ENCODE measurements around the gene BEAN1. TPM values are rescaled to one million over a fixed set of nuclear protein-coding genes. Genes with fewer than 3 reads are reported as not detected.

BEAN1 gene
- polyA plus RNA-seq, 1 donor from 2014 or later, result 0.16 TPM

DNA sequence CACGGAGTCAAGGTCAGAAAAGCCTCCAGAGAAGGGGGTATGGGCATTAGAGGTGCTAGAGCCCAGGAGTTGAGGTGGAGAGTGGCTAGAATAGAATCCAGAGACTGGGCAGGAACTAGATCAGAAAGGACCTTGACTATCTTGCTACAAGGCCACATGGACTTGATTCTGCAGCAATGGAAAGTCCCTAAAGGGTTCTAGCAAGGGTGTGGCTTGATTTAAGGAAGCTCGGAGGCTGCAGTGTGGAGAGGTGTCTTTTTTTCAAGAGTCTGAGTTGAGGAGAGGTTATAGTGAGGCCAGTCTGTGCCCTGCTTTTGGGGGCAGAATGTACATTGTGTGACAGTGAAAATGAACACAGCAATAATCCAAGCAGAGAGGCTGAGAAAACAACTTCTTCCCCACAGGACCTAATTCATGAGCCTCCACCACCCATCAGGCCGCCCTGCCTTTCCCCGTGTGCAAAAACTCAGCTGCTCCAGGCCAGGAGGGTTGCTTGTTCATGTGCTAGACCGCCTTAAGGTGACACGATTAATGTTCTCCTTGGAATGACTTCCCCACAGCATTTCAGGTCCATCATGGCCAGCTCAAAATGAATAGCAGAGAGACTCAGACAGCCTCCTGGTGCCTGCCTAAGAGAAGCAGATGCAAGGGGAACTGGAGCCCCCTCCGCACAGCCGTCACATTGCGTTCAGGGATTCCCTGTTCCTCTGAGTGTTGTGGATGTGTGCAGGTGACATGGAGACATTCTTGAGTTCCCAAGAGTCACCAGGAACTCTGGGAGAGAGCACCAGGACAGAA is 8.7 kb upstream of the BEAN1 start:
- Histone ChIP-seq H3F3A (ENCODE audit: insufficient read depth, low read length, poor library complexity, severe bottlenecking) (no peaks in the 10 kb centered on the region), H4K20me1 (ENCODE audit: insufficient read depth) (no peaks in the 10 kb centered on the region), H3K9ac (ENCODE audit: low read length) (no peak overlapping the region), H3K4me3 (ENCODE audit: low read length) (no peak overlapping the region), H3K4me2 (ENCODE audit: low read length) (no peak overlapping the region), H3K27ac (ENCODE audit: low read length) (no peak overlapping the region), H3K36me3 (ENCODE audit: insufficient read depth, low read length) (no peaks in the 10 kb centered on the region), H3K9me3 (ENCODE audit: low read length) (no peaks in the 10 kb centered on the region), H3K79me2 (replicated peaks; ENCODE audit: insufficient read depth, low read length) (no peaks in the 10 kb centered on the region), H3K27me3 (ENCODE audit: insufficient read depth, low read depth, low read length) (no peaks in the 10 kb centered on the region), H2AFZ (ENCODE audit: low read depth, low read length) (no peak overlapping the region), H3K9me2 (ENCODE audit: insufficient read depth, low read length) (no peaks in the 10 kb centered on the region)
- TF ChIP-seq EZH2 (IDR thresholded peaks at IDR 0.05; ENCODE audit: borderline replicate concordance, insufficient read depth, low read length, poor library complexity, severe bottlenecking), result no peak
- no peak for TF ChIP-seq SMC3 (conservative IDR thresholded peaks at IDR 0.05; ENCODE audit: poor library complexity)
- no peak for TF ChIP-seq POLR2AphosphoS5 (IDR thresholded peaks at IDR 0.05)
- TF ChIP-seq TAF1 (IDR thresholded peaks at IDR 0.05; ENCODE audit: low read depth), result no peak
- no peak for TF ChIP-seq MXI1 (conservative IDR thresholded peaks at IDR 0.05; ENCODE audit: poor library complexity, severe bottlenecking)
- TF ChIP-seq EP300 (conservative IDR thresholded peaks at IDR 0.05; ENCODE audit: poor library complexity, severe bottlenecking), result no peak

DNA sequence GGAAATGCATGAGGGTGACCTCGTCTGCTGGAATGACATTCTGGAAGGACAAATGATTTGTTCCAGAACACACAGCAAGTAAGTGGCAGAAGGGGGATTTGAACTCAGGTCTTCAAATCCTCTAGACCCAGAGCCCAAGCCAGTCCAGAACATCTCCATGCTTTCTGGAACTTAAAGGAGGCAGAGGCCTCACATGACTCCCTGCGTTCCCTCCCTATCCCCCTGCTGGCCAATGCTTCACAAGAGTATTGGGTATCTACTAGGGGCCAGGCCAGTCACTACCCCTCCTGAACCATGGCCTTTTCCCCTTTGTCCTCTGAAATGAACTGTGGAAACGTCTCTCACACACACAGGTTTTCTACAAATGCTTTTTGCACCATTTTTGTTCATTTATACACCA is 7.6 kb upstream of the BEAN1 start:
- H3K9me2 ChIP-seq (ENCODE audit: insufficient read depth, low read length), result no peaks in the 10 kb centered on the region
- no peaks in the 10 kb centered on the region for H4K20me1 ChIP-seq (ENCODE audit: insufficient read depth)
- no peaks in the 10 kb centered on the region for H3K36me3 ChIP-seq (ENCODE audit: insufficient read depth, low read length)
- H3K9me3 ChIP-seq (ENCODE audit: low read length), result peaks cover under 1% of the 10 kb centered on the region
- no peak overlapping the region for H3K4me3 ChIP-seq (ENCODE audit: low read length)
- no peak overlapping the region for H3K4me2 ChIP-seq (ENCODE audit: low read length)
- H3F3A ChIP-seq (ENCODE audit: insufficient read depth, low read length, poor library complexity, severe bottlenecking), result no peaks in the 10 kb centered on the region
- no peak overlapping the region for H2AFZ ChIP-seq (ENCODE audit: low read depth, low read length)
- no peak overlapping the region for H3K9ac ChIP-seq (ENCODE audit: low read length)
- H3K27me3 ChIP-seq (ENCODE audit: insufficient read depth, low read depth, low read length), result peaks cover 4% of the 10 kb centered on the region
- H3K27ac ChIP-seq (ENCODE audit: low read length), result no peak overlapping the region
- H3K79me2 ChIP-seq (replicated peaks; ENCODE audit: insufficient read depth, low read length), result no peaks in the 10 kb centered on the region
- TF ChIP-seq EZH2 (IDR thresholded peaks at IDR 0.05; ENCODE audit: borderline replicate concordance, insufficient read depth, low read length, poor library complexity, severe bottlenecking) (no peak), EP300 (conservative IDR thresholded peaks at IDR 0.05; ENCODE audit: poor library complexity, severe bottlenecking) (no peak), RAD21 (conservative IDR thresholded peaks at IDR 0.05) (no peak), SMC3 (conservative IDR thresholded peaks at IDR 0.05; ENCODE audit: poor library complexity) (no peak), MXI1 (conservative IDR thresholded peaks at IDR 0.05; ENCODE audit: poor library complexity, severe bottlenecking) (no peak)
- TF ChIP-seq, protein P1, sequence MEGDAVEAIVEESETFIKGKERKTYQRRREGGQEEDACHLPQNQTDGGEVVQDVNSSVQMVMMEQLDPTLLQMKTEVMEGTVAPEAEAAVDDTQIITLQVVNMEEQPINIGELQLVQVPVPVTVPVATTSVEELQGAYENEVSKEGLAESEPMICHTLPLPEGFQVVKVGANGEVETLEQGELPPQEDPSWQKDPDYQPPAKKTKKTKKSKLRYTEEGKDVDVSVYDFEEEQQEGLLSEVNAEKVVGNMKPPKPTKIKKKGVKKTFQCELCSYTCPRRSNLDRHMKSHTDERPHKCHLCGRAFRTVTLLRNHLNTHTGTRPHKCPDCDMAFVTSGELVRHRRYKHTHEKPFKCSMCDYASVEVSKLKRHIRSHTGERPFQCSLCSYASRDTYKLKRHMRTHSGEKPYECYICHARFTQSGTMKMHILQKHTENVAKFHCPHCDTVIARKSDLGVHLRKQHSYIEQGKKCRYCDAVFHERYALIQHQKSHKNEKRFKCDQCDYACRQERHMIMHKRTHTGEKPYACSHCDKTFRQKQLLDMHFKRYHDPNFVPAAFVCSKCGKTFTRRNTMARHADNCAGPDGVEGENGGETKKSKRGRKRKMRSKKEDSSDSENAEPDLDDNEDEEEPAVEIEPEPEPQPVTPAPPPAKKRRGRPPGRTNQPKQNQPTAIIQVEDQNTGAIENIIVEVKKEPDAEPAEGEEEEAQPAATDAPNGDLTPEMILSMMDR (IDR thresholded peaks at IDR 0.05; ENCODE audit: poor library complexity, severe bottlenecking), result no peak
- TF ChIP-seq, protein P2, sequence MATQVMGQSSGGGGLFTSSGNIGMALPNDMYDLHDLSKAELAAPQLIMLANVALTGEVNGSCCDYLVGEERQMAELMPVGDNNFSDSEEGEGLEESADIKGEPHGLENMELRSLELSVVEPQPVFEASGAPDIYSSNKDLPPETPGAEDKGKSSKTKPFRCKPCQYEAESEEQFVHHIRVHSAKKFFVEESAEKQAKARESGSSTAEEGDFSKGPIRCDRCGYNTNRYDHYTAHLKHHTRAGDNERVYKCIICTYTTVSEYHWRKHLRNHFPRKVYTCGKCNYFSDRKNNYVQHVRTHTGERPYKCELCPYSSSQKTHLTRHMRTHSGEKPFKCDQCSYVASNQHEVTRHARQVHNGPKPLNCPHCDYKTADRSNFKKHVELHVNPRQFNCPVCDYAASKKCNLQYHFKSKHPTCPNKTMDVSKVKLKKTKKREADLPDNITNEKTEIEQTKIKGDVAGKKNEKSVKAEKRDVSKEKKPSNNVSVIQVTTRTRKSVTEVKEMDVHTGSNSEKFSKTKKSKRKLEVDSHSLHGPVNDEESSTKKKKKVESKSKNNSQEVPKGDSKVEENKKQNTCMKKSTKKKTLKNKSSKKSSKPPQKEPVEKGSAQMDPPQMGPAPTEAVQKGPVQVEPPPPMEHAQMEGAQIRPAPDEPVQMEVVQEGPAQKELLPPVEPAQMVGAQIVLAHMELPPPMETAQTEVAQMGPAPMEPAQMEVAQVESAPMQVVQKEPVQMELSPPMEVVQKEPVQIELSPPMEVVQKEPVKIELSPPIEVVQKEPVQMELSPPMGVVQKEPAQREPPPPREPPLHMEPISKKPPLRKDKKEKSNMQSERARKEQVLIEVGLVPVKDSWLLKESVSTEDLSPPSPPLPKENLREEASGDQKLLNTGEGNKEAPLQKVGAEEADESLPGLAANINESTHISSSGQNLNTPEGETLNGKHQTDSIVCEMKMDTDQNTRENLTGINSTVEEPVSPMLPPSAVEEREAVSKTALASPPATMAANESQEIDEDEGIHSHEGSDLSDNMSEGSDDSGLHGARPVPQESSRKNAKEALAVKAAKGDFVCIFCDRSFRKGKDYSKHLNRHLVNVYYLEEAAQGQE (IDR thresholded peaks at IDR 0.05; ENCODE audit: borderline replicate concordance), result no peak
